Thyroid gland (tissue), 4 donors: ENCODE data around the gene FUT3. TPM values are rescaled to one million over a fixed set of nuclear protein-coding genes. Genes with fewer than 3 reads are reported as not detected.
"Not testable (repeated sequence)": the region's sequence is repeated elsewhere in the genome, so short reads cannot be mapped to it uniquely, and the experiment has no call there.

Experiments
- DNase-seq, 2 donors: peaks; one replicate each; pipeline ENCODE4 v3.0.0-alpha.2; 2019
- H3K27ac ChIP-seq, 3 donors: fragments of 200-600 bp; sonication (generic); 1 replicate in 2 of 3; 2 replicates in 1 of 3; pipeline ENCODE4 v1.5.1; 2016 to 2019; ENCODE audit warnings: mild to moderate bottlenecking in 1 of 3, moderate library complexity in 1 of 3
- H3K27me3 ChIP-seq: fragments of 200-600 bp; sonication (generic); one replicate; pipeline ENCODE4 v1.5.1; 2019
- H3K36me3 ChIP-seq, 2 donors: fragments of 200-600 bp; sonication (generic); one replicate each; pipeline ENCODE4 v1.5.1; 2016 to 2019
- H3K4me1 ChIP-seq, 2 donors: fragments of 200-600 bp; sonication (generic); one replicate each; pipeline ENCODE4 v1.5.1; 2017 to 2019
- H3K4me3 ChIP-seq, 3 donors: fragments of 200-600 bp; sonication (generic); replicated peaks in 1 of 3; 1 replicate in 2 of 3; 2 replicates in 1 of 3; pipeline ENCODE4 v1.5.1; 2016; ENCODE audit warnings: mild to moderate bottlenecking in 1 of 3
- H3K9me3 ChIP-seq: fragments of 200-600 bp; sonication (generic); one replicate; pipeline ENCODE4 v1.5.1; 2017
- POLR2A ChIP-seq, 2 donors: fragments of 450-650 bp; IDR thresholded peaks; one replicate each; pipeline ENCODE4 v1.6.1; 2017; ENCODE audit warnings: antibody characterized with exemption in 2 of 2, mild to moderate bottlenecking in 2 of 2, moderate library complexity in 1 of 2
- WGBS, 2 donors: methylation state at CpG; one replicate each; pipeline ENCODE4 v1.1.5; 2017; 5-methylcytosine and 5-hydroxymethylcytosine counted together
- intact Hi-C: fragments of 100-400 bp; cut with DNase I; formaldehyde crosslinking; loops from one replicate; pipeline ENCODE4 v1.15.1; 2023
- total RNA-seq, 4 donors: library from RNA; depleted of rRNA; stranded (reverse); fragments of >200 nt; gene quantifications; one replicate each; pipeline ENCODE4 v1.2.3, GENCODE V29; 2016
- TF ChIP-seq, protein P1 (sequence below), 6 experiments: fragments of 200-600 bp in 3 of 6; fragments of 450-650 bp in 3 of 6; sonication (generic) in 3 of 6; IDR thresholded peaks; one replicate each; pipeline ENCODE4 v1.5.1; 2016 to 2019; ENCODE audit warnings: antibody characterized with exemption in 6 of 6, mild to moderate bottlenecking in 2 of 6, inconsistent platforms in 1 of 6, moderate library complexity in 1 of 6

FUT3 gene
- total RNA-seq, 4 donors from 2014 or later: 0.13 TPM; not detected in 3

- Histone ChIP-seq H3K36me3 (no peaks in the 10 kb centered on the region), H3K27ac (no peak overlapping the region), H3K4me3 (no peak overlapping the region), H3K9me3 (no peaks in the 10 kb centered on the region), H3K4me1 (peaks cover 0 to 13% of the 10 kb centered on the region in 2 donors), H3K27me3 (no peaks in the 10 kb centered on the region)
- DNase-seq: peak; percentile 85 to 86
- WGBS, 2 donors: 8% methylated on average over 5 of the region's 5 CpGs
- TF ChIP-seq POLR2A (IDR thresholded peaks at IDR 0.05): no peak
- TF ChIP-seq, protein P1, sequence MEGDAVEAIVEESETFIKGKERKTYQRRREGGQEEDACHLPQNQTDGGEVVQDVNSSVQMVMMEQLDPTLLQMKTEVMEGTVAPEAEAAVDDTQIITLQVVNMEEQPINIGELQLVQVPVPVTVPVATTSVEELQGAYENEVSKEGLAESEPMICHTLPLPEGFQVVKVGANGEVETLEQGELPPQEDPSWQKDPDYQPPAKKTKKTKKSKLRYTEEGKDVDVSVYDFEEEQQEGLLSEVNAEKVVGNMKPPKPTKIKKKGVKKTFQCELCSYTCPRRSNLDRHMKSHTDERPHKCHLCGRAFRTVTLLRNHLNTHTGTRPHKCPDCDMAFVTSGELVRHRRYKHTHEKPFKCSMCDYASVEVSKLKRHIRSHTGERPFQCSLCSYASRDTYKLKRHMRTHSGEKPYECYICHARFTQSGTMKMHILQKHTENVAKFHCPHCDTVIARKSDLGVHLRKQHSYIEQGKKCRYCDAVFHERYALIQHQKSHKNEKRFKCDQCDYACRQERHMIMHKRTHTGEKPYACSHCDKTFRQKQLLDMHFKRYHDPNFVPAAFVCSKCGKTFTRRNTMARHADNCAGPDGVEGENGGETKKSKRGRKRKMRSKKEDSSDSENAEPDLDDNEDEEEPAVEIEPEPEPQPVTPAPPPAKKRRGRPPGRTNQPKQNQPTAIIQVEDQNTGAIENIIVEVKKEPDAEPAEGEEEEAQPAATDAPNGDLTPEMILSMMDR (IDR thresholded peaks at IDR 0.05): no peak
- intact Hi-C loops: no loop called here
Observed at GRCh38 chr19:5850743-5851293, 431 bp downstream of the FUT3 start.

- no peak overlapping the region for H3K27ac ChIP-seq
- H3K36me3 ChIP-seq: no peaks in the 10 kb centered on the region
- H3K4me3 ChIP-seq: no peak overlapping the region
- peaks cover 0 to 13% of the 10 kb centered on the region in 2 donors for H3K4me1 ChIP-seq
- H3K27me3 ChIP-seq: no peaks in the 10 kb centered on the region
- DNase-seq: no peak
- intact Hi-C loops: no loop called here
- TF ChIP-seq, protein P1 (IDR thresholded peaks at IDR 0.05): no peak
- TF ChIP-seq POLR2A (IDR thresholded peaks at IDR 0.05): no peak
- 82 to 88% methylated on average over 6 of the region's 6 CpGs for WGBS, 2 donors
- no peaks in the 10 kb centered on the region for H3K9me3 ChIP-seq
Observed at GRCh38 chr19:5850189-5850588, 1.1 kb downstream of the FUT3 start.

DNA sequence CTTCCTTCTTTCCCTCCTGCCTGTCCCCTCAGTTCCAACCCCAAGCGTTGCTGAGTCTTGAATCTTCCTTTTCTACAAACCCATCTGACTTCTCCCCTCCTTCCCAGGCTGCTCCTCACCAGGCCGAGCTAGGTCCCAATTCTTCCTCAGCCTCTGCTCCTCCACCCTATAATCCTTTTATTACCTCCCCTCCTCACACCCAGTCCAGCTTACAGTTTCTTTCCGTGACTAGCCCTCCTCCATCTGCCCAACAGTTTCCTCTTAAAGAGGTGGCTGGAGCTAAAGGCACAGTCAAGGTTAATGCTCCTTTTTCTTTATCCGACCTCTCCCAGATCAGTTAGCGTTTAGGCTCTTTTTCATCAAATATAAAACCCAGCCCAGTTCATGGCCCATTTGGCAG, 2.6 kb downstream of the FUT3 start:
- intact Hi-C loops, H3K36me3 ChIP-seq, H3K9me3 ChIP-seq, H3K27ac ChIP-seq, H3K4me3 ChIP-seq, DNase-seq, H3K27me3 ChIP-seq: not testable (repeated sequence)
- H3K4me1 ChIP-seq: peaks cover 0 to 13% of the 10 kb centered on the region in 2 donors
- WGBS, 2 donors: 85 to 88% methylated on average over 5 of the region's 5 CpGs

DNA sequence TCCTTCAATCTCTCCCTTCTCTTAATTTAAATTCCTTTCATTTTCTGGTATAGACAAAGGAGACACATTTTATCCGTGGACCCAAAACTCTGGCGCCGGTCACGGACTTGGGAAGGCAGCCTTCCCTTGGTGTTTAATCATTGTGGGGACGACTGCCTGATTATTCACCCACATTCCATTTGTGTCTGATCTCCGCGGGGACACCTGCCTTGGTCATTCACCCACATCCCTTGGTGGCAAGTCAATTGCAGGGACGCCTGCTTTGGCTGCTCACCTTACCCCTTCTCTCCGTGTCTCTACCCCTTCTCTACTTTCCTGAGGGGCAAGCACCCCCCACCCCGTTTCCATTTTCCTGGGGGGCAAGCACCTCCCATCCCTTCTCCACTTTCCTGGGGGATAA, 3.4 kb downstream of the FUT3 start:
- intact Hi-C loops: not testable (repeated sequence)

DNA sequence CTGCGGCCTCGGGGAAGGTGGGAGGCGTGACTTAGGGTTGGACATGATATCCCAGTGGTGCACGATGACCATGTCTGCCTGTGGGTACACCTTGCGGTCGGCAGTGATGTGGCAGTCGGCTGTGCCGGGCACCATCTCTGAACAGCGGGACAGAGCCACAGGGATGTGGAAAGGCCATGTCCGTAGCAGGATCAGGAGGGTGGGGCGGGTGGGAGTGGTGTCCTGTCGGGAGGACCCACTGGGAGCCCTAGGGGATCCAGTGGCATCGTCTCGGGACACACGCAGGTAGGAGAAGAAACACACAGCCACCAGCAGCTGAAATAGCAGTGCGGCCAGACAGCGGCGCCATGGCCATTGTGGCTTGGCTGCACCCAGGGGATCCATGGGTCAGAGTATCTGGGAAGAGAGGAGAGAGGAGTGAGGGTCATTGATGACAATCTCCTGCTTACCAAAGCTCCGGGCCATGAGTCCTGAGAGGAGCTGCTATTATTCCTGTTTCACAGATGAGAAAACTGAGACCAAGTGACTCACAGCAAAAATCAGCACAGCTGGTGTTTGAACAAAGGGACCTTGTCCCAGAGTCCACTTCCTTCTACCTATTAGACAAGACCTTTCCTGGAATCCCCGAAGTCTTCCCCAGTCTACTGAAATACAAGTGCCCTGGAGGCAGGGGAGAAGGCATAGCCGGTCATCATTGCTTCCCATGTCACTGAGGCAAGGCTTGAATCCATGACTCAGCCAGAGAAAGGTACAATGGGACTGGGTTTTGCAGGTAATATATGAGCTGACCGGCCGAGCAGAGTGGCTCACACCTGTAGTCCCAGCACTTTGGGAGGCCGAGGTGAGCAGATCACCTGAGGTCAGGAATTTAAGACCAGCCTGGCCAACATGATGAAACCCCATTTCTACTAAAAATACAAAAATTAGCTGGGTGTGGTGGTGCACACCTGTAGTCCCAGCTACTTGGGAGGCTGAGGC, 6.5 kb downstream of the FUT3 start:
- no peaks in the 10 kb centered on the region for H3K4me1 ChIP-seq
- H3K27me3 ChIP-seq: no peaks in the 10 kb centered on the region
- no peak overlapping the region for H3K27ac ChIP-seq
- DNase-seq: no peak
- WGBS, 2 donors: 88 to 91% methylated on average over 24 of the region's 24 CpGs
- H3K4me3 ChIP-seq: no peak overlapping the region
- no peaks in the 10 kb centered on the region for H3K9me3 ChIP-seq
- H3K36me3 ChIP-seq: no peaks in the 10 kb centered on the region
- TF ChIP-seq, protein P1 (IDR thresholded peaks at IDR 0.05): no peak
- TF ChIP-seq POLR2A (IDR thresholded peaks at IDR 0.05): no peak
- intact Hi-C loops: no loop called here

More for the DNA sequence above, 3.4 kb downstream of the FUT3 start:
- not testable (repeated sequence) for DNase-seq, H3K27ac ChIP-seq, H3K4me3 ChIP-seq, H3K9me3 ChIP-seq, H3K27me3 ChIP-seq, H3K36me3 ChIP-seq
- WGBS, 2 donors: 82% methylated on average over 10 of the region's 10 CpGs
- peaks cover 0 to 13% of the 10 kb centered on the region in 2 donors for H3K4me1 ChIP-seq
